A549 (cell line): ENCODE data around the gene GSTP1. TPM values are rescaled to one million over a fixed set of nuclear protein-coding genes. Genes with fewer than 3 reads are reported as not detected.
"Not testable (repeated sequence)": the region's sequence is repeated elsewhere in the genome, so short reads cannot be mapped to it uniquely, and the experiment has no call there.

Source experiments
- ATAC-seq, 2 experiments: fragments of 200-7000 bp in 1 of 2; fragments of >200 bp in 1 of 2; cut with Nextera tagmentation in 1 of 2; cut with Tn5 transposase in 1 of 2; 3 replicates each; pipeline versions ENCODE4 v1.8.0 to v1.9.1; 2018 to 2020; ENCODE audit warnings: mild to moderate bottlenecking in 1 of 2, moderate library complexity in 1 of 2
- CTCF ChIA-PET: fragments of 300-600 bp; sonication (Branson Sonifier 250); formaldehyde crosslinking; extraction: SDS; loops from one replicate; lab custom pipeline; 2021; ENCODE audit warnings: antibody characterized with exemption, inconsistent platforms; lab: Yijun Ruan, JAX
- POLR2A ChIA-PET: fragments of 350-600 bp; formaldehyde crosslinking; extraction: SDS; loops from one replicate; lab custom pipeline; 2021; ENCODE audit warnings: antibody characterized with exemption, inconsistent platforms; lab: Yijun Ruan, JAX
- DNase-seq, 2 experiments: peaks; one replicate each; pipeline versions ENCODE4 v3.0.0 to v3.0.0-alpha.2; 2011 to 2016; ENCODE audit warnings: low read depth in 1 of 2, low spot score in 1 of 2
- FAIRE-seq: peaks from 2 replicates; lab custom pipeline; 2011; peaks lifted over from hg19 to GRCh38; lab: Jason Lieb, UNC
- H3K27ac ChIP-seq, 2 experiments: fragments of >200 bp; sonication (Bioruptor Twin); formaldehyde crosslinking; 3 replicates each; pipeline ENCODE4 v1.5.1; 2016 to 2017
- H3K4me1 ChIP-seq: fragments of >200 bp; sonication (Bioruptor Twin); formaldehyde crosslinking; 3 replicates; pipeline ENCODE4 v1.6.1; 2016
- H3K4me2 ChIP-seq: fragments of >200 bp; sonication (Bioruptor Twin); formaldehyde crosslinking; 3 replicates; pipeline ENCODE4 v1.6.1; 2016
- H3K4me3 ChIP-seq: fragments of >200 bp; sonication (Bioruptor Twin); formaldehyde crosslinking; 3 replicates; pipeline ENCODE4 v1.5.1; 2016
- H3K9me3 ChIP-seq: fragments of >200 bp; sonication (Bioruptor Twin); formaldehyde crosslinking; 3 replicates; pipeline ENCODE4 v1.6.1; 2016
- CHD2 ChIP-seq: fragments of 150-350 bp; IDR thresholded peaks from 2 replicates; pipeline ENCODE4 v1.6.1; 2014; ENCODE audit warnings: low read length; ENCODE audit not compliant: partially characterized antibody
- EP300 ChIP-seq, 2 experiments: fragments of >200 bp; sonication (Bioruptor Twin); formaldehyde crosslinking; IDR thresholded peaks; 2 replicates in 1 of 2; 3 replicates in 1 of 2; pipeline ENCODE4 v1.6.1; 2016 to 2017
- ESRRA ChIP-seq: fragments of 150-350 bp; IDR thresholded peaks from 2 replicates; pipeline ENCODE4 v1.6.1; 2014; ENCODE audit warnings: mild to moderate bottlenecking, low read length, borderline replicate concordance
- FOSB ChIP-seq: fragments of 250-450 bp; sonication (Bioruptor Pico); IDR thresholded peaks from 2 replicates; pipeline ENCODE4 v1.5.0; 2020; ENCODE audit warnings: mild to moderate bottlenecking, moderate library complexity
- FOXS1 ChIP-seq: fragments of 250-450 bp; sonication (Bioruptor Pico); IDR thresholded peaks from 2 replicates; pipeline ENCODE4 v1.5.0; 2020; ENCODE audit warnings: mild to moderate bottlenecking, moderate library complexity
- HEYL ChIP-seq: fragments of 250-450 bp; sonication (Bioruptor Pico); IDR thresholded peaks from 2 replicates; pipeline ENCODE4 v1.8.0; 2021; ENCODE audit warnings: mild to moderate bottlenecking, moderate library complexity
- NFE2L2 ChIP-seq: fragments of 150-350 bp; conservative IDR thresholded peaks from 2 replicates; pipeline ENCODE4 v1.6.1; 2014; ENCODE audit warnings: low read length
- NR3C1 ChIP-seq: fragments of >200 bp; sonication (Bioruptor Twin); formaldehyde crosslinking; IDR thresholded peaks from 3 replicates; pipeline ENCODE4 v1.6.1; 2017
- RARB ChIP-seq: fragments of 250-450 bp; sonication (Bioruptor Pico); IDR thresholded peaks from 2 replicates; pipeline ENCODE4 v1.8.0; 2021; ENCODE audit warnings: mild to moderate bottlenecking, moderate library complexity
- RNF2 ChIP-seq: fragments of 200-600 bp; sonication (generic); IDR thresholded peaks from 2 replicates; pipeline ENCODE4 v1.6.1; 2016; ENCODE audit warnings: low read depth, mild to moderate bottlenecking, antibody characterized with exemption, moderate library complexity, borderline replicate concordance
- ZSCAN20 ChIP-seq: fragments of 250-450 bp; sonication (Bioruptor Pico); IDR thresholded peaks from 2 replicates; pipeline ENCODE4 v1.8.0; 2022; ENCODE audit warnings: mild to moderate bottlenecking, moderate library complexity
- WGBS: methylation state at CpG from one replicate; pipeline ENCODE4 v1.1.6; 2017; ENCODE audit errors: missing lambda C conversion rate; 5-methylcytosine and 5-hydroxymethylcytosine counted together
- polyA plus RNA-seq, 4 experiments: library from polyadenylated mRNA; depleted of rRNA in 3 of 4; stranded (reverse); fragments of >200 nt; fragmentation: RNase III in 1 of 4; extraction: RNeasy Plus Mini Kit Qiagen cat#74134 plus additional on column Dnase treatment in 1 of 4; gene quantifications; 2 replicates in 3 of 4; 3 replicates in 1 of 4; pipeline ENCODE4 v1.2.3, GENCODE V29; 2011 to 2017
- TF ChIP-seq, protein P1 (sequence below): fragments of >200 bp; sonication (Bioruptor Twin); formaldehyde crosslinking; IDR thresholded peaks from 3 replicates; pipeline ENCODE4 v1.5.1; 2016

The GSTP1 gene
- polyA plus RNA-seq, 2 of the 4 experiments (the other 2 are of a cell fraction), result 991 to 1,034 TPM

DNA sequence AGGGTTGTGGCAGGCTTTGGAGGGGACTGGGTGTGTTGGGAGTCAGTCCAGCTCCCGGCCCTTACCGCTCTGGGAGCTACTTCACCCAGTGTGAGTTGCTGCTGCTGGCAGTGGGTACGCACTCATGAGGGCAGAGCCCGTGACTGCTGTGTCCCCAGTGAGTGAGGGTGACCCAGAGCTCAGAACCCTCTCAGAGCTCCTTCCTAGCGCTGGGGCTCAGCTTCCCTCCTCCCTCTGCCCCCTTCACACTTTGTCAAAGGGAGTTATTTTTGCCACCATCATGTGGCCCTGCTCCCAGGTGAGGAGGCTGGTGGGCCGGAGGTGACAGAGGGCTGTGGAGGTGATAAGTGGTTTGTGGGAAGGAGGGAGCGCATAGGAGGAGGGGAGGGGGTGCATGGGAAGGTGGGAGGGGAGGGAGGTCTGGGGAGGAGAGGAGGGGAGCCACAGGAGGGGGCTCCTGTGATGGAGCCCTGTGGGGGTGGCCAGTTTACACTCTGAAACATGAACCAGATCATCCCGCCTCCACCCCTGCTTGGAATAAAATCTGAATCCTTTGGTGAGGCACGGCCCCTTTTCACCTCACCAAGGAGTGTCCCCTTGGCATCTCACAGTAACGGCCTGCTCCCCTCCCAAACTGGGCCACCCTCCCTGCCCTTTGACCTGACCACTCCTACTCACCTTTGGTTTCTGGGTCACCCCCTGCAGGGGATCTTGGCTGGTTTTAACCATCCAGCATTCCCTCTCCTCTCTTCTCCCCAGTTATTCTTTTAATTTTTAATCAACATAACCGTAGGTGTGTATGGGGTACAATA lies 33.0 kb downstream of the GSTP1 start (continued):
- no peak for TF ChIP-seq NFE2L2
- TF ChIP-seq RARB (CRISPR knock-in tag), result no peak
- TF ChIP-seq FOSB (CRISPR knock-in tag), result no peak
- TF ChIP-seq EP300 (IDR thresholded peaks at IDR 0.05), result no peak
- no peak for TF ChIP-seq NR3C1

DNA sequence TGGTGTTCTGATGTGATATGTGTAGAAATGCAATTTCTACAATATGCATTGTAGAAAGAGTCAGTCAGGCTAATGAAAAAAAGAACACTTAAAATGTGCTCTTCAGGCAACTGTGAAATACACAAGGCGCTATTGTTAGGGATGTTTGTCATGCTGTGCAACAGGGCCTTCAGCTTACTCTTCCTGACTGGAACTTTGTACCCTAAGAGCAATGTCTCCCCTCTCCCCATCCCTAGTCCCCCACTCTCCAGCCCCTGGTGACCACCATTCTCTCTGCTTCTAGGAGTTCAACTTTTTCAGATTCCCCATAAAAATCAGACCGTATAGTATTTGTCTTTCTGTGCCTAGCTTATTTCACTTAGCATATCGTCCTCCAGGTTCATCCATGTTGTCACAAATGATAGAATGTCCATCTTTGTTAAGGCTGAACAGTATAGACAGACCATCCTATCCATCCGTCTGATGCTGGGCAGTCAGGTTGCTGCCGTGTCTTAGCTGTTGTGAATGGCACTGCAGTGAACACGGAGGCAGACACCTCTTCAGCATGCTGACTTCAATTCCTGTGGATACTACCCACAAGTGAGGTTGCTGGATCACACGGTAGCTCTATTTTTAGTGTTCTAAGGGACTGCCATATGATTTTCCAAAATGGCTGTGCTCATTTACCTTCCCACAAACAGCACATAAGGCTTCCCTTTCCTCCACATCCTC lies 33.8 kb downstream of the GSTP1 start:
- no peaks in the 10 kb centered on the region for H3K4me1 ChIP-seq
- 70% methylated on average over 7 of the region's 7 CpGs for WGBS
- CTCF ChIA-PET, result interaction anchor here (0.9 to 10.2 kb wide), 4 partner anchors 9 to 45 kb away, joined by 3 to 181 read pairs (median 4); partner anchors contain the start of gene NUDT8
- DNase-seq (no peak), FAIRE-seq (no peak), ATAC-seq (no peak)
- no peak overlapping the region for H3K27ac ChIP-seq
- H3K4me3 ChIP-seq, result no peak overlapping the region
- TF ChIP-seq, protein P1, sequence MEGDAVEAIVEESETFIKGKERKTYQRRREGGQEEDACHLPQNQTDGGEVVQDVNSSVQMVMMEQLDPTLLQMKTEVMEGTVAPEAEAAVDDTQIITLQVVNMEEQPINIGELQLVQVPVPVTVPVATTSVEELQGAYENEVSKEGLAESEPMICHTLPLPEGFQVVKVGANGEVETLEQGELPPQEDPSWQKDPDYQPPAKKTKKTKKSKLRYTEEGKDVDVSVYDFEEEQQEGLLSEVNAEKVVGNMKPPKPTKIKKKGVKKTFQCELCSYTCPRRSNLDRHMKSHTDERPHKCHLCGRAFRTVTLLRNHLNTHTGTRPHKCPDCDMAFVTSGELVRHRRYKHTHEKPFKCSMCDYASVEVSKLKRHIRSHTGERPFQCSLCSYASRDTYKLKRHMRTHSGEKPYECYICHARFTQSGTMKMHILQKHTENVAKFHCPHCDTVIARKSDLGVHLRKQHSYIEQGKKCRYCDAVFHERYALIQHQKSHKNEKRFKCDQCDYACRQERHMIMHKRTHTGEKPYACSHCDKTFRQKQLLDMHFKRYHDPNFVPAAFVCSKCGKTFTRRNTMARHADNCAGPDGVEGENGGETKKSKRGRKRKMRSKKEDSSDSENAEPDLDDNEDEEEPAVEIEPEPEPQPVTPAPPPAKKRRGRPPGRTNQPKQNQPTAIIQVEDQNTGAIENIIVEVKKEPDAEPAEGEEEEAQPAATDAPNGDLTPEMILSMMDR, result no peak
- TF ChIP-seq RNF2 (no peak), FOSB (CRISPR knock-in tag) (no peak), FOXS1 (CRISPR knock-in tag) (no peak), ESRRA (no peak), RARB (CRISPR knock-in tag) (no peak), CHD2 (no peak), HEYL (CRISPR knock-in tag) (no peak), ZSCAN20 (CRISPR knock-in tag) (no peak)
- H3K4me2 ChIP-seq, result no peak overlapping the region
- POLR2A ChIA-PET, result interaction anchor here (1.1 kb wide), 1 partner anchor 12 kb away, joined by 6 read pairs; the partner anchor contains the start of gene NUDT8
- no peaks in the 10 kb centered on the region for H3K9me3 ChIP-seq

DNA sequence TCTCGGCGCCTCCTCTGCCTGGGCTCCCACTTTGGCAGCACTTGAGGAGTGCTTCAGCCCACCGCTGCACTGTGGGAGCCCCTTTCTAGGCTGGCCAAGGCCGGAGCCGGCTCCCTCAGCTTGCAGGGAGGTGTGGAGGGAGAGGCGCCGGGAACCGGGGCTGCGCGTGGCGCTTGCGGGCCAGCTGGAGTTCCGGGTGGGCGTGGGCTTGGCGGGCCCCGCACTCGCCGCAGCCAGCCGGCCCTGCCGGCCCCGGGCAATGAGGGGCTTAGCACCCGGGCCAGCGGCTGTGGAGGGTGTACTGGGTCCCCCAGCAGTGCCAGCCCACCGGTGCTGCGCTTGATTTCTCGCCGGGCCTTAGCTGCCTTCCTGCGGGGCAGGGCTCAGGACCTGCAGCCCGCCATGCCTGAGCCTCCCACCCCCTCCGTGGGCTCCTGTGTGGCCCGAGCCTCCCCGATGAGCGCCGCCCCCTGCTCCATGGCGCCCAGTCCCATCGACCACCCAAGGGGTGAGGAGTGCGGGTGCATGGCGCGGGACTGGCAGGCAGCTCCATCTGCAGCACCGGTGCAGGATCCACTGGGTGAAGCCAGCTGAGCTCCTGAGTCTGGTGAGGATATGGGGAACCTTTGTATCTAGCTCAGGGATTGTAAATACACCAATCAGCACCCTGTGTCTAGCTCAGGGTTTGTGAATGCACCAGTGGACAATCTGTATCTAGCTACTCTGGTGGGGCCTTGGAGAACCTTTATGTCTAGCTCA lies 35.5 kb downstream of the GSTP1 start:
- not testable (repeated sequence) for ATAC-seq, H3K4me2 ChIP-seq, H3K27ac ChIP-seq, FAIRE-seq, DNase-seq, H3K4me3 ChIP-seq, H3K4me1 ChIP-seq, H3K9me3 ChIP-seq
- POLR2A ChIA-PET, result interaction anchor here (1.1 kb wide), 1 partner anchor 11 kb away, joined by 3 read pairs; no protein-coding TSS in a partner anchor
- CTCF ChIA-PET, result interaction anchor here (1.2 to 10.2 kb wide), 2 partner anchors 10 to 337 kb away, joined by 3 to 181 read pairs; partner anchors contain the start of gene NUDT8
- WGBS, result 90% methylated on average over 18 of the region's 40 CpGs

DNA sequence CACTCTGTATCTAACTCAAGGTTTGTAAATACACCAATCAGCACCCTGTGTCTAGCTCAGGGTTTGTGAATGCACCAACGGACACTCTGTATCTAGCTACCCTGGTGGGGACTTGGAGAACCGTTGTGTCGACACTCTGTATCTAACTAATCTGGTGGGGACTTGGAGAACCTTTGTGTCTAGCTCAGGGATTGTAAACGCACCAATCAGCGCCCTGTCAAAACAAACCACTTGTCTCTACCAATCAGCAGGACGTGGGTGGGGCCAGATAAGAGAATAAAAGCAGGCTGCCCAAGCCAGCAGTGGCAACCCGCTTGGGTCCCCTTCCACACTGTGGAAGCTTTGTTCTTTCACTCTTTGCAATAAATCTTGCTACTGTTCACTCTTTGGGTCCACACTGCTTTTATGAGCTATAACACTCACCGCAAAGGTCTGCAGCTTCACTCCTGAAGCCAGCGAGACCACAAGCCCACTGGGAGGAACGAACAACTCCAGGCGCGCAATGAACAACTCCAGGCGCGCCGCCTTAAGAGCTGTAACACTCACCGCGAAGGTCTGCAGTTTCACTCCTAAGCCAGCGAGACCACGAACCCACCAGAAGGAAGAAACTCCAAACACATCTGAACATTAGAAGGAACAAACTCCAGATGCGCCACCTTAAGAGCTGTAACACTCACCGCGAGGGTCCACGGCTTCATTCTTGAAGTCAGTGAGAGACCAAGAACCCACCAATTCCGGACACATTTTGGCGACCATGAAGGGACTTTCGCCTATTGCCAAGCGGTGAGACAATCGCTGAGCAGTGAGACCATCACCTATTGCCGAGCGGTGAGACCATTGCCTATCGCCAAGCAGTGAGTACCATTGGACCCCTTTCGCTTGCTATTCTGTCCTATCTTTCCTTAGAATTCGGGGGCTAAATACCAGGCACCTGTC lies 36.3 kb downstream of the GSTP1 start:
- not testable (repeated sequence) for H3K9me3 ChIP-seq, H3K4me2 ChIP-seq, FAIRE-seq, DNase-seq, H3K4me1 ChIP-seq, H3K27ac ChIP-seq, ATAC-seq, H3K4me3 ChIP-seq
- ChIA-PET POLR2A (interaction anchor here (1.1 kb wide), 1 partner anchor 11 kb away, joined by 3 read pairs; no protein-coding TSS in a partner anchor), CTCF (interaction anchor here (0.6 to 10.2 kb wide), 5 partner anchors 9 to 689 kb away, joined by 3 to 181 read pairs (median 4); partner anchors contain the start of gene NUDT8)
- WGBS, result 80% methylated on average over 33 of the region's 33 CpGs

DNA sequence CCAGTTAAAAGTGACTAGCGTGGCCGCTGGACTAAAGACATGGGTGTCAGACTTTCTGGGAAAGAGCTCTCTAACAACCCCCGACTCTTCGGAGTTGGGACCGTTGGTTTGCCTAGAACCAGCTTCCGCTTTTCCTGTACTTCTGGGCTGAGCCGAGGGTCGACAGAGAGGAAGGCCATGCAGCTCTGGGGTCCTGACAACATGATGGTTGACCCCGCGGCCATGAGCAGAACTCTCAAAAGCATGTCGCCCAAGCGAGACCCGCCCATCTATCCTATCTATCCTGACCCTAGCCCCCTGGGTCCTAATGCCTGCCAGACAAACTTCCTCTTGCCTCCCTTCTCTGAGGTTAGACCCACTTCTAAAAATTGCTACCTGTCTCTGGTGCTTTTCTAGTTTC lies 37.0 kb downstream of the GSTP1 start:
- POLR2A ChIA-PET, FAIRE-seq, DNase-seq, ATAC-seq, H3K27ac ChIP-seq, H3K4me3 ChIP-seq, H3K4me2 ChIP-seq, H3K4me1 ChIP-seq, H3K9me3 ChIP-seq: not testable (repeated sequence)
- 56% methylated on average over 13 of the region's 13 CpGs for WGBS
- CTCF ChIA-PET, result interaction anchor here (0.6 to 10.2 kb wide), 4 partner anchors 9 to 689 kb away, joined by 3 to 181 read pairs (median 4); partner anchors contain the start of gene NUDT8

DNA sequence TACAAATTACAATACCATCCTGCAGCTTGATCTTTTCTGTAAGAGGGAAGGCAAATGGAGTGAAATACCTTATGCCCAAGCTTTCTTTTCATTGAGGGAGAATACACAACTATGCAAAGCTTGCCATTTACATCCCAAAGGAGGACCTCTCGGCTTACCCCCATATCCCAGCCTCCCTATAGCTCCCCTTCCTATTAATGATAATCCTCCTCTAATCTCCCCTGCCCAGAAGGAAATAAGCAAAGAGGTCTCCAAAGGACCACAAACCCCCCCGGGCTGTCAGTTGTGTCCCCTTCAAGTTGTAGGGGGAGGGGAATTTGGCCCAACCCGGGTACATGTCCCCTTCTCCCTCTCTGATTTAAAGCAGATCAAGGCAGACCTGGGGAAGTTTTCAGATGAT lies 38.3 kb downstream of the GSTP1 start:
- H3K9me3 ChIP-seq, CTCF ChIA-PET, H3K4me2 ChIP-seq, POLR2A ChIA-PET, FAIRE-seq, DNase-seq, H3K4me3 ChIP-seq, H3K4me1 ChIP-seq, H3K27ac ChIP-seq, ATAC-seq: not testable (repeated sequence)
- 45% methylated on average over 3 of the region's 3 CpGs for WGBS

DNA sequence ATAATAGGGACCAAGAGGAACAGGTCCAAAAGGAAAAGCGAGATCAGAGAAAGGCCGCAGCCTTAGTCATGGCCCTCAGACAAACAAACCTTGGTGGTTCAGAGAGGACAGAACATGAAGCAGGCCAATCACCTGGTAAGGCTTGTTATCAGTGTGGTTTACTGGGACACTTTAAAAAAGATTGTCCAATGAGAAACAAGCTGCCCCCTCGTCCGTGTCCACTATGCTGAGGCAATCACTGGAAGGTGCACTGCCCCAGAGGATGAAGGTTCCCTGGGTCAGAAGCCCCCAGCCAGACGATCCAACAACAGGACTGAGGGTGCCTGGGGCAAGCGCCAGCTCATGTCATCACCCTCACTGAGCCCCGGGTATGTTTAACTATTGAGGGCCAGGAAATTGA lies 39.3 kb downstream of the GSTP1 start:
- 59% methylated on average over 7 of the region's 7 CpGs for whole genome bisulfite sequencing
- H3K9me3 ChIP-seq, POLR2A ChIA-PET, ATAC-seq, DNase-seq, H3K27ac ChIP-seq, H3K4me2 ChIP-seq, H3K4me3 ChIP-seq, FAIRE-seq, H3K4me1 ChIP-seq: not testable (repeated sequence)
- CTCF ChIA-PET, result interaction anchor here (0.9 to 14.1 kb wide), 3 partner anchors 7 to 37 kb away, joined by 3 to 181 read pairs (median 3); no protein-coding TSS in a partner anchor
